IMR-90 (cell line): Measurements from ENCODE around the gene UBASH3B. TPM values are rescaled to one million over a fixed set of nuclear protein-coding genes. Genes with fewer than 3 reads are reported as not detected.

Source experiments
- ATAC-seq: fragments of 200-7000 bp; cut with Tn5 transposase; 2 replicates; pipeline ENCODE4 v1.9.1; 2020; ENCODE audit warnings: low read depth, mild to moderate bottlenecking, moderate library complexity
- BruUV-seq: library from RNA; stranded (reverse); fragments of 400-500 nt; replicated peaks from 2 replicates; lab custom pipeline; 2021; lab: Mats Ljungman, UMichigan
- CTCF ChIA-PET: fragments of 300-600 bp; formaldehyde crosslinking; extraction: SDS; loops from one replicate; lab custom pipeline; 2021; ENCODE audit warnings: antibody characterized with exemption; lab: Yijun Ruan, JAX
- POLR2A ChIA-PET: fragments of 300-600 bp; sonication (Branson Sonifier 250); formaldehyde crosslinking; loops from one replicate; lab custom pipeline; 2022; ENCODE audit warnings: antibody characterized with exemption; ENCODE audit not compliant: unreplicated experiment; lab: Charles Lee
- DNase-seq: peaks from one replicate; pipeline ENCODE4 v3.0.0; 2013
- H2AFZ ChIP-seq: replicated peaks from 2 replicates; pipeline ENCODE3; 2013; ENCODE audit warnings: low read length, mild to moderate bottlenecking; ENCODE audit not compliant: poor library complexity
- H2AK5ac ChIP-seq: 2 replicates; pipeline ENCODE4 v1.6.1; 2013; ENCODE audit warnings: low read depth, low read length, inconsistent platforms
- H2AK9ac ChIP-seq: replicated peaks from 2 replicates; pipeline ENCODE3; 2013; ENCODE audit warnings: mild to moderate bottlenecking, low read depth, low read length, moderate library complexity; ENCODE audit not compliant: poor library complexity
- H2BK120ac ChIP-seq: 2 replicates; pipeline ENCODE4 v1.6.1; 2013; ENCODE audit warnings: low read depth, low read length, inconsistent platforms
- H2BK15ac ChIP-seq: 3 replicates; pipeline ENCODE4 v1.6.1; 2013; ENCODE audit warnings: low read depth, low read length, inconsistent platforms
- H2BK20ac ChIP-seq: 2 replicates; pipeline ENCODE4 v1.6.1; 2013; ENCODE audit warnings: low read depth, mild to moderate bottlenecking, inconsistent platforms, low read length, moderate library complexity
- H2BK5ac ChIP-seq: 2 replicates; pipeline ENCODE4 v1.6.1; 2013; ENCODE audit warnings: mild to moderate bottlenecking, low read depth, low read length, inconsistent platforms; ENCODE audit not compliant: poor library complexity, severe bottlenecking
- H3K14ac ChIP-seq: replicated peaks from 2 replicates; pipeline ENCODE4 v1.6.1; 2013; ENCODE audit warnings: low read depth, low read length, inconsistent platforms
- H3K18ac ChIP-seq: 2 replicates; pipeline ENCODE4 v1.6.1; 2013; ENCODE audit warnings: low read depth, low read length, control low read depth
- H3K23ac ChIP-seq: 2 replicates; pipeline ENCODE4 v1.6.1; 2013; ENCODE audit warnings: low read depth, low read length, inconsistent platforms
- H3K27ac ChIP-seq: 2 replicates; pipeline ENCODE4 v1.5.1; 2013; ENCODE audit warnings: mild to moderate bottlenecking, control low read depth, low read length; ENCODE audit not compliant: insufficient read depth
- H3K27me3 ChIP-seq: 2 replicates; pipeline ENCODE4 v1.6.1; 2013; ENCODE audit warnings: low read length; ENCODE audit not compliant: control insufficient read depth, insufficient read depth
- H3K36me3 ChIP-seq: 2 replicates; pipeline ENCODE4 v1.6.1; 2013; ENCODE audit warnings: low read length, mixed read lengths; ENCODE audit not compliant: control insufficient read depth, insufficient read depth
- H3K4ac ChIP-seq: 2 replicates; pipeline ENCODE4 v1.6.1; 2013; ENCODE audit warnings: low read depth, low read length, inconsistent platforms
- H3K4me1 ChIP-seq: 2 replicates; pipeline ENCODE4 v1.6.1; 2013; ENCODE audit warnings: low read length, mixed read lengths; ENCODE audit not compliant: control insufficient read depth, insufficient read depth
- H3K4me2 ChIP-seq: 2 replicates; pipeline ENCODE4 v1.6.1; 2013; ENCODE audit warnings: low read depth, mild to moderate bottlenecking, control low read depth, low read length, moderate library complexity
- H3K4me3 ChIP-seq: 2 replicates; pipeline ENCODE4 v1.5.1; 2013; ENCODE audit warnings: low read depth, mild to moderate bottlenecking, control low read depth, low read length, moderate library complexity; ENCODE audit not compliant: insufficient read depth
- H3K56ac ChIP-seq: 2 replicates; pipeline ENCODE4 v1.6.1; 2013; ENCODE audit warnings: low read length, inconsistent platforms; ENCODE audit not compliant: insufficient read depth; ENCODE audit errors: extremely low read depth
- H3K79me1 ChIP-seq, 2 experiments: 2 replicates each; pipeline ENCODE4 v1.6.1; 2013; ENCODE audit warnings: low read length in 2 of 2, inconsistent platforms in 1 of 2, low read depth in 1 of 2
- H3K9ac ChIP-seq: 2 replicates; pipeline ENCODE4 v1.6.1; 2013; ENCODE audit warnings: low read depth, low read length, control low read depth
- H3K9me1 ChIP-seq: 2 replicates; pipeline ENCODE4 v1.6.1; 2013; ENCODE audit warnings: low read length, inconsistent platforms; ENCODE audit not compliant: insufficient read depth
- H3K9me3 ChIP-seq: 2 replicates; pipeline ENCODE4 v1.6.1; 2013; ENCODE audit warnings: low read length; ENCODE audit not compliant: control insufficient read depth, insufficient read depth
- H4K20me1 ChIP-seq: 2 replicates; pipeline ENCODE4 v1.6.1; 2013; ENCODE audit warnings: low read length, inconsistent platforms; ENCODE audit not compliant: insufficient read depth
- H4K5ac ChIP-seq: 2 replicates; pipeline ENCODE4 v1.6.1; 2013; ENCODE audit warnings: mild to moderate bottlenecking, low read depth, low read length, control low read depth
- H4K8ac ChIP-seq, 2 experiments: 2 replicates each; pipeline ENCODE4 v1.6.1; 2013; ENCODE audit warnings: low read depth in 2 of 2, low read length in 2 of 2, control low read depth in 1 of 2, inconsistent platforms in 1 of 2
- H4K91ac ChIP-seq: 2 replicates; pipeline ENCODE4 v1.6.1; 2013; ENCODE audit warnings: low read depth, low read length, inconsistent platforms; ENCODE audit not compliant: insufficient read depth
- CHD1 ChIP-seq: IDR thresholded peaks from 2 replicates; pipeline ENCODE4 v1.6.1; 2012; ENCODE audit warnings: low read depth, low read length, improper control_type of control experiment
- FOS ChIP-seq: fragments of 150-350 bp; IDR thresholded peaks from 2 replicates; pipeline ENCODE4 v1.6.1; 2016; ENCODE audit warnings: low read depth, low read length
- MAFK ChIP-seq: IDR thresholded peaks from 2 replicates; pipeline ENCODE4 v1.6.1; 2012; ENCODE audit warnings: low read depth, low read length, improper control_type of control experiment
- MAZ ChIP-seq: IDR thresholded peaks from 2 replicates; pipeline ENCODE4 v1.6.1; 2012; ENCODE audit warnings: low read depth, mild to moderate bottlenecking, low read length, improper control_type of control experiment, moderate library complexity, borderline replicate concordance
- MXI1 ChIP-seq: IDR thresholded peaks from 2 replicates; pipeline ENCODE4 v1.6.1; 2012; ENCODE audit warnings: low read depth, mild to moderate bottlenecking, low read length, moderate library complexity, borderline replicate concordance
- NFE2L2 ChIP-seq: fragments of 150-350 bp; IDR thresholded peaks from 2 replicates; pipeline ENCODE4 v1.6.1; 2016; ENCODE audit warnings: low read depth, mild to moderate bottlenecking, low read length
- POLR2A ChIP-seq: IDR thresholded peaks from 2 replicates; pipeline ENCODE4 v1.6.1; 2012; ENCODE audit warnings: mild to moderate bottlenecking, low read depth, low read length
- RCOR1 ChIP-seq: IDR thresholded peaks from 2 replicates; pipeline ENCODE4 v1.6.1; 2012; ENCODE audit warnings: mild to moderate bottlenecking, low read length, improper control_type of control experiment; ENCODE audit not compliant: insufficient replicate concordance
- WGBS, 2 experiments: methylation state at CpG; one replicate each; pipeline versions ENCODE4 v1.1.5 to v1.1.7; 2013; ENCODE audit warnings: missing lambda C conversion rate in 2 of 2; ENCODE audit not compliant: insufficient read length in 1 of 2; ENCODE audit errors: extremely low coverage in 2 of 2; 5-methylcytosine and 5-hydroxymethylcytosine counted together
- dilution Hi-C: fragments of 300-500 bp; cut with HindIII; formaldehyde crosslinking; loops from one replicate; pipeline ENCODE4 v1.14.3; 2018; ENCODE audit warnings: low sequenced_read_pairs; ENCODE audit not compliant: unreplicated experiment
- in situ Hi-C: fragments of 300-500 bp; cut with MboI; formaldehyde crosslinking; loops from 3 replicates; pipeline ENCODE4 v1.14.3; 2019; ENCODE audit warnings: low sequenced_read_pairs, inconsistent platforms, mixed read lengths
- intact Hi-C: fragments of 100-400 bp; cut with micrococcal nuclease; formaldehyde crosslinking; loops from 2 replicates; pipeline ENCODE4 v1.10.0; 2022
- polyA plus RNA-seq, 3 experiments: library from polyadenylated mRNA; depleted of rRNA; stranded (reverse); fragments of >200 nt; gene quantifications; 2 replicates each; pipeline ENCODE4 v1.2.3, GENCODE V29; 2012; ENCODE audit warnings: low replicate concordance in 1 of 3
- total RNA-seq: library from RNA; depleted of rRNA; stranded (reverse); fragments of >200 nt; gene quantifications from 2 replicates; pipeline ENCODE4 v1.2.3, GENCODE V29; 2012
- TF ChIP-seq, protein P1 (sequence below): conservative IDR thresholded peaks from 2 replicates; pipeline ENCODE4 v1.5.1; 2012; ENCODE audit warnings: mild to moderate bottlenecking, low read depth, low read length, improper control_type of control experiment
- TF ChIP-seq, protein P2 (sequence below): fragments of 150-350 bp; IDR thresholded peaks from 2 replicates; pipeline ENCODE4 v1.6.1; 2016; ENCODE audit warnings: low read depth, mild to moderate bottlenecking, low read length, moderate library complexity, borderline replicate concordance
- TF ChIP-seq, protein P3 (sequence below): fragments of 150-350 bp; IDR thresholded peaks from 2 replicates; pipeline ENCODE4 v1.6.1; 2017; ENCODE audit warnings: mild to moderate bottlenecking, antibody characterized with exemption, low read length, low read depth

UBASH3B gene
- total and polyA plus RNA-seq, 2 of the 4 experiments (the other 2 are of a cell fraction) = 27.2 to 48.0 TPM

DNA sequence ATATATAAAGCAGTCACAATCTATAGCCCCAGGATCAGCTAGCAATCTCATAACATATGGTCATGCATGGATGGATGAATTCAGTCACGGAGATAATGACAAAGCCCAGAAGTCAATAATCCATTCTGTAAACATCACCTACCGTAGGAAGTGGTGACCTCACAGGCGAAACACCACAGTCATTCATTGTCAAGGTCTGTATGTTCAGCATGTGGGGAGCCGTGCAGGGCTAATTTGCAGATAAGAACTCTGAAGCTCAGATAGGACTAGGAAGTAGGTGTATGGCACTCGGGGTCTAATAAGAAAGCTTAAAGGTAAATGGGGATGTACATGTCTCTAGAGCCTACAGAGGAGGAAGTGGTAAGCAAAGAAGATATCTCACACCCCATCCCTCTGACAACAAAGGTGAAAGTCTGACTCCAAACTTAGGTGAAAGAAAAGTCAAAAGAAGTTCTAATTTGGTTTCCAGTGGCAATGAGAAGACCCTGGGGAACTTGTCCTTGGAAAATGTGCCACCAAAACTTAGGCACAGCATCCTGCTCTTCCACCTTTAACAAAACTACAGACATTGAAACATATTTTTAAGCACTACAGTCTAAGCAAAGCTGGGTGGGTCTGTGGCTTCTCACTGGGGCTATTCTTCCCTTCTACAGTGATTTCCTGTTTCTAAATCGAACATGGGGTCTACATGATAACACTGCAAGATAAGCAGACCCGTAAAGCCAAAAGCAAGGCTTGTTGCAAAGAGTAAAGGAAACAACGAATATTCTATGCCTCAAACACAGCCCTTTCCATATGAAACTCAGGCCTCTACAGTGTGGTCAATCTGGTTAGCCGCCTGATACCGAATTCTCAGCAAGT, 188.0 kb downstream of the UBASH3B start:
- Histone ChIP-seq H3K9ac (no peak overlapping the region), H4K8ac (no peak overlapping the region), H3K4me1 (no peaks in the 10 kb centered on the region), H3K79me1 (no peaks in the 10 kb centered on the region), H4K20me1 (no peaks in the 10 kb centered on the region), H2AK5ac (no peak overlapping the region), H3K27ac (no peak overlapping the region), H4K5ac (no peak overlapping the region), H2BK20ac (no peak overlapping the region), H3K9me1 (no peaks in the 10 kb centered on the region), H3K23ac (no peak overlapping the region), H3K4me2 (no peak overlapping the region), H4K91ac (no peak overlapping the region), H3K4me3 (no peak overlapping the region), H2BK120ac (no peak overlapping the region), H3K56ac (no peak overlapping the region), H3K4ac (no peak overlapping the region), H3K9me3 (no peaks in the 10 kb centered on the region), H2BK15ac (no peak overlapping the region), H2AFZ (no peak overlapping the region), H3K36me3 (no peaks in the 10 kb centered on the region), H3K18ac (no peak overlapping the region), H2BK5ac (no peak overlapping the region), H3K14ac (no peak overlapping the region), H2AK9ac (no peak overlapping the region), H3K27me3 (peaks cover 12% of the 10 kb centered on the region)
- TF ChIP-seq, protein P1, sequence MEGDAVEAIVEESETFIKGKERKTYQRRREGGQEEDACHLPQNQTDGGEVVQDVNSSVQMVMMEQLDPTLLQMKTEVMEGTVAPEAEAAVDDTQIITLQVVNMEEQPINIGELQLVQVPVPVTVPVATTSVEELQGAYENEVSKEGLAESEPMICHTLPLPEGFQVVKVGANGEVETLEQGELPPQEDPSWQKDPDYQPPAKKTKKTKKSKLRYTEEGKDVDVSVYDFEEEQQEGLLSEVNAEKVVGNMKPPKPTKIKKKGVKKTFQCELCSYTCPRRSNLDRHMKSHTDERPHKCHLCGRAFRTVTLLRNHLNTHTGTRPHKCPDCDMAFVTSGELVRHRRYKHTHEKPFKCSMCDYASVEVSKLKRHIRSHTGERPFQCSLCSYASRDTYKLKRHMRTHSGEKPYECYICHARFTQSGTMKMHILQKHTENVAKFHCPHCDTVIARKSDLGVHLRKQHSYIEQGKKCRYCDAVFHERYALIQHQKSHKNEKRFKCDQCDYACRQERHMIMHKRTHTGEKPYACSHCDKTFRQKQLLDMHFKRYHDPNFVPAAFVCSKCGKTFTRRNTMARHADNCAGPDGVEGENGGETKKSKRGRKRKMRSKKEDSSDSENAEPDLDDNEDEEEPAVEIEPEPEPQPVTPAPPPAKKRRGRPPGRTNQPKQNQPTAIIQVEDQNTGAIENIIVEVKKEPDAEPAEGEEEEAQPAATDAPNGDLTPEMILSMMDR = no peak
- no peak for TF ChIP-seq NFE2L2
- no peak for TF ChIP-seq MXI1
- TF ChIP-seq FOS = no peak
- TF ChIP-seq RCOR1 = no peak
- TF ChIP-seq, protein P2, sequence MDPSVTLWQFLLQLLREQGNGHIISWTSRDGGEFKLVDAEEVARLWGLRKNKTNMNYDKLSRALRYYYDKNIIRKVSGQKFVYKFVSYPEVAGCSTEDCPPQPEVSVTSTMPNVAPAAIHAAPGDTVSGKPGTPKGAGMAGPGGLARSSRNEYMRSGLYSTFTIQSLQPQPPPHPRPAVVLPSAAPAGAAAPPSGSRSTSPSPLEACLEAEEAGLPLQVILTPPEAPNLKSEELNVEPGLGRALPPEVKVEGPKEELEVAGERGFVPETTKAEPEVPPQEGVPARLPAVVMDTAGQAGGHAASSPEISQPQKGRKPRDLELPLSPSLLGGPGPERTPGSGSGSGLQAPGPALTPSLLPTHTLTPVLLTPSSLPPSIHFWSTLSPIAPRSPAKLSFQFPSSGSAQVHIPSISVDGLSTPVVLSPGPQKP = no peak
- TF ChIP-seq POLR2A = no peak
- no peak for TF ChIP-seq MAFK
- TF ChIP-seq MAZ = no peak
- TF ChIP-seq, protein P3, sequence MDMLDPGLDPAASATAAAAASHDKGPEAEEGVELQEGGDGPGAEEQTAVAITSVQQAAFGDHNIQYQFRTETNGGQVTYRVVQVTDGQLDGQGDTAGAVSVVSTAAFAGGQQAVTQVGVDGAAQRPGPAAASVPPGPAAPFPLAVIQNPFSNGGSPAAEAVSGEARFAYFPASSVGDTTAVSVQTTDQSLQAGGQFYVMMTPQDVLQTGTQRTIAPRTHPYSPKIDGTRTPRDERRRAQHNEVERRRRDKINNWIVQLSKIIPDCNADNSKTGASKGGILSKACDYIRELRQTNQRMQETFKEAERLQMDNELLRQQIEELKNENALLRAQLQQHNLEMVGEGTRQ = no peak
- no peak for TF ChIP-seq CHD1
- DNase-seq = no peak
- ChIA-PET CTCF (no interaction called here), POLR2A (no interaction called here)
- dilution Hi-C loops = no loop called here
- no peak for ATAC-seq
- WGBS, 2 experiments = no CpG with 5 or more reads among the region's 10 CpGs
- in situ Hi-C loops = no loop called here
- no TSS peak for BruUV-seq
- intact Hi-C loops = no loop called here
